HepG2 (cell line): ENCODE measurements around the gene CCR5AS.

ENCODE experiments used
- ATAC-seq: fragments of 200-7000 bp; cut with Tn5 transposase; 3 replicates; pipeline ENCODE4 v1.9.1; 2020; ENCODE audit warnings: mild to moderate bottlenecking, moderate library complexity
- BruUV-seq: library from RNA; stranded (reverse); fragments of 400-500 nt; replicated peaks from 2 replicates; lab custom pipeline; 2021; lab: Mats Ljungman, UMichigan
- CTCF ChIA-PET: fragments of 300-600 bp; formaldehyde crosslinking; extraction: SDS; loops from one replicate; lab custom pipeline; 2021; ENCODE audit warnings: low total read pairs, inconsistent platforms, low intra/inter-chr PET ratio; lab: Yijun Ruan, JAX
- POLR2A ChIA-PET: fragments of 350-600 bp; sonication (Branson Sonifier 250); formaldehyde crosslinking; loops from one replicate; lab custom pipeline; 2020; ENCODE audit warnings: antibody characterized with exemption, inconsistent platforms; lab: Yijun Ruan, JAX
- DNase-seq: peaks from one replicate; pipeline ENCODE4 v3.0.0-alpha.2; 2015; ENCODE audit warnings: low spot score
- FAIRE-seq: peaks from 3 replicates; lab custom pipeline; 2011; peaks lifted over from hg19 to GRCh38; lab: Jason Lieb, UNC
- H2AFZ ChIP-seq: one replicate; pipeline ENCODE4 v1.6.1; 2011; ENCODE audit warnings: low read length, inconsistent platforms
- H3K27ac ChIP-seq: fragments of 300-600 bp; 3 replicates; pipeline ENCODE4 v1.8.0; 2011; ENCODE audit warnings: mixed run types, mild to moderate bottlenecking, mixed read lengths, low read length, inconsistent platforms; ENCODE audit not compliant: insufficient read depth; ENCODE audit errors: extremely low read length
- H3K27me3 ChIP-seq, 2 experiments: fragments of 200-600 bp in 1 of 2; 2 replicates in 1 of 2; 3 replicates in 1 of 2; pipeline versions ENCODE4 v1.6.0 to v1.8.0; 2011; ENCODE audit warnings: low read length in 2 of 2, mild to moderate bottlenecking in 2 of 2, moderate library complexity in 2 of 2, inconsistent platforms in 1 of 2; ENCODE audit not compliant: insufficient read depth in 2 of 2, control insufficient read depth in 1 of 2
- H3K36me3 ChIP-seq, 2 experiments: fragments of 200-600 bp in 1 of 2; replicated peaks in 1 of 2; 2 replicates in 1 of 2; 3 replicates in 1 of 2; pipeline versions ENCODE4 v1.5.1 to v1.8.0; 2011; ENCODE audit warnings: low read length in 2 of 2, inconsistent platforms in 1 of 2; ENCODE audit not compliant: insufficient read depth in 2 of 2, control insufficient read depth in 1 of 2
- H3K4me1 ChIP-seq: 2 replicates; pipeline ENCODE4 v1.5.1; 2012; ENCODE audit warnings: low read length, inconsistent platforms; ENCODE audit not compliant: insufficient read depth
- H3K4me2 ChIP-seq: 2 replicates; pipeline ENCODE4 v1.6.0; 2011; ENCODE audit warnings: low read depth, low read length, inconsistent platforms
- H3K4me3 ChIP-seq, 3 experiments: fragments of 200-600 bp in 1 of 3; sonication (generic), shearing (Covaris generic) in 1 of 3; replicated peaks in 1 of 3; 2 replicates each; pipeline ENCODE4 v1.5.1; 2011 to 2016; ENCODE audit warnings: low read length in 3 of 3, inconsistent platforms in 2 of 3, low read depth in 2 of 3, mild to moderate bottlenecking in 2 of 3, control low read depth in 1 of 3, mixed read lengths in 1 of 3; ENCODE audit not compliant: insufficient read depth in 1 of 3
- H3K79me2 ChIP-seq: one replicate; pipeline ENCODE4 v1.6.1; 2011; ENCODE audit warnings: low read length, inconsistent platforms; ENCODE audit not compliant: insufficient read depth
- H3K9ac ChIP-seq: 2 replicates; pipeline ENCODE4 v1.6.0; 2011; ENCODE audit warnings: mild to moderate bottlenecking, low read depth, low read length, inconsistent platforms; ENCODE audit not compliant: insufficient read depth
- H3K9me3 ChIP-seq: 2 replicates; pipeline ENCODE4 v1.5.1; 2012; ENCODE audit warnings: mild to moderate bottlenecking, low read length
- H4K20me1 ChIP-seq: 2 replicates; pipeline ENCODE4 v1.6.0; 2011; ENCODE audit warnings: inconsistent platforms, mild to moderate bottlenecking, low read length, moderate library complexity; ENCODE audit not compliant: insufficient read depth
- HMG20A ChIP-seq: IDR thresholded peaks from 2 replicates; pipeline ENCODE4 v1.6.1; 2016; ENCODE audit warnings: borderline replicate concordance
- MBD4 ChIP-seq: IDR thresholded peaks from 2 replicates; pipeline ENCODE4 v1.6.1; 2012; ENCODE audit warnings: low read length, inconsistent platforms, borderline replicate concordance
- MBNL3 ChIP-seq: fragments of 250-450 bp; sonication (Bioruptor Pico); conservative IDR thresholded peaks from 2 replicates; pipeline ENCODE4 v1.8.0; 2022; ENCODE audit warnings: mild to moderate bottlenecking, inconsistent platforms
- PRPF4 ChIP-seq: fragments of 200-400 bp; formaldehyde crosslinking; IDR thresholded peaks from 2 replicates; pipeline ENCODE4 v1.6.1; 2016; ENCODE audit warnings: low read length, low read depth; ENCODE audit not compliant: poor library complexity, severe bottlenecking
- STAG1 ChIP-seq: sonication (generic); formaldehyde crosslinking; IDR thresholded peaks from 2 replicates; pipeline ENCODE4 v1.4.0; 2020; ENCODE audit warnings: missing genetic modification reagents
- ZBTB21 ChIP-seq: sonication (generic); formaldehyde crosslinking; IDR thresholded peaks from 2 replicates; pipeline ENCODE4 v1.4.0; 2020; ENCODE audit warnings: missing genetic modification reagents
- ZNF180 ChIP-seq: sonication (generic); formaldehyde crosslinking; IDR thresholded peaks from 2 replicates; pipeline ENCODE4 v1.4.0; 2020; ENCODE audit warnings: low read depth, missing genetic modification reagents, borderline replicate concordance
- ZNF30 ChIP-seq: sonication (generic); formaldehyde crosslinking; IDR thresholded peaks from 2 replicates; pipeline ENCODE4 v1.5.0; 2020; ENCODE audit warnings: mild to moderate bottlenecking, missing genetic modification reagents
- ZNF335 ChIP-seq: sonication (generic); formaldehyde crosslinking; IDR thresholded peaks from 2 replicates; pipeline ENCODE4 v1.4.0; 2020; ENCODE audit warnings: missing genetic modification reagents
- ZNF777 ChIP-seq: sonication (generic); formaldehyde crosslinking; IDR thresholded peaks from 2 replicates; pipeline ENCODE4 v1.4.0; 2020; ENCODE audit warnings: missing genetic modification reagents
- WGBS: methylation state at CpG from one replicate; pipeline ENCODE4 v1.1.6; 2017; ENCODE audit warnings: low lambda C conversion rate; 5-methylcytosine and 5-hydroxymethylcytosine counted together
- in situ Hi-C: cut with HindIII; loops from 2 replicates; pipeline ENCODE4 v1.10.0; 2017; ENCODE audit warnings: low pct_unique_long_range_greater_than_20kb; ENCODE audit not compliant: extremely low pct_ligation_motif_present
- intact Hi-C: fragments of 100-400 bp; cut with micrococcal nuclease; formaldehyde crosslinking; loops from one replicate; pipeline ENCODE4 v1.10.0; 2022; ENCODE audit not compliant: unreplicated experiment
- TF ChIP-seq, protein P1 (sequence below): sonication (generic); formaldehyde crosslinking; IDR thresholded peaks from 2 replicates; pipeline ENCODE4 v1.5.1; 2020; ENCODE audit warnings: missing genetic modification reagents, mild to moderate bottlenecking, borderline replicate concordance
- TF ChIP-seq, protein P2 (sequence below): IDR thresholded peaks from 2 replicates; pipeline ENCODE4 v1.6.1; 2016; ENCODE audit warnings: mild to moderate bottlenecking
- TF ChIP-seq, protein P3 (sequence below): sonication (generic); formaldehyde crosslinking; IDR thresholded peaks from 2 replicates; pipeline ENCODE4 v1.4.0; 2020; ENCODE audit warnings: missing genetic modification reagents, borderline replicate concordance
- TF ChIP-seq, protein P4 (sequence below): IDR thresholded peaks from 2 replicates; pipeline ENCODE4 v1.4.0; 2020; ENCODE audit warnings: mild to moderate bottlenecking, missing genetic modification reagents

Gene CCR5AS

DNA sequence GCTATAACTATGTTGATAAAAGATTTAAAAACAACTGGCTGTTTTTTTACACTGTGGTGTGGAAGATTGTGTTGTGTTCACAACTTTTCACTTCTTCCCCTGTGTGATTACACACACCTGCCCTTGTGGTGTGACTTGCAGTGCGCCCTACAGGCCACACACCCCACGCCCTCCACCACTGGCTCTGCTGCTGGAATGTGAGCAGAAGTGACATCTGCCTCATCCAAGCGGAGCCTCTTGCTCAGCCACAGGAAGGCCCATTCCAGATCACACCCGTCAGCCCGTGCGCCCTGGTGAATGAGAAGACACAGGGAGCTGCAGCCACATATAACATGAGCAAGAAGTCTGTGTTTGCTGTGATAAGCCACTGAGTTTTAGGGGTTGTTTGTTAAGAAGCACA, 46.0 kb downstream of the CCR5AS start:
- Histone ChIP-seq H3K36me3 (no peaks in the 10 kb centered on the region), H3K4me2 (no peak overlapping the region), H3K4me3 (no peak overlapping the region), H4K20me1 (no peaks in the 10 kb centered on the region), H3K27ac (no peak overlapping the region), H2AFZ (no peak overlapping the region), H3K4me1 (no peaks in the 10 kb centered on the region), H3K9ac (no peak overlapping the region), H3K9me3 (no peaks in the 10 kb centered on the region), H3K79me2 (no peaks in the 10 kb centered on the region), H3K27me3 (peaks cover 0 to 9% of the 10 kb centered on the region in 2 experiments; a peak in 2 of 5 replicates)
- ChIA-PET POLR2A (no interaction called here), CTCF (no interaction called here)
- BruUV-seq: no TSS peak
- in situ Hi-C loops: no loop called here
- DNase-seq (no peak), ATAC-seq (no peak), FAIRE-seq (no peak)
- TF ChIP-seq ZNF777: no peak
- TF ChIP-seq, protein P1, sequence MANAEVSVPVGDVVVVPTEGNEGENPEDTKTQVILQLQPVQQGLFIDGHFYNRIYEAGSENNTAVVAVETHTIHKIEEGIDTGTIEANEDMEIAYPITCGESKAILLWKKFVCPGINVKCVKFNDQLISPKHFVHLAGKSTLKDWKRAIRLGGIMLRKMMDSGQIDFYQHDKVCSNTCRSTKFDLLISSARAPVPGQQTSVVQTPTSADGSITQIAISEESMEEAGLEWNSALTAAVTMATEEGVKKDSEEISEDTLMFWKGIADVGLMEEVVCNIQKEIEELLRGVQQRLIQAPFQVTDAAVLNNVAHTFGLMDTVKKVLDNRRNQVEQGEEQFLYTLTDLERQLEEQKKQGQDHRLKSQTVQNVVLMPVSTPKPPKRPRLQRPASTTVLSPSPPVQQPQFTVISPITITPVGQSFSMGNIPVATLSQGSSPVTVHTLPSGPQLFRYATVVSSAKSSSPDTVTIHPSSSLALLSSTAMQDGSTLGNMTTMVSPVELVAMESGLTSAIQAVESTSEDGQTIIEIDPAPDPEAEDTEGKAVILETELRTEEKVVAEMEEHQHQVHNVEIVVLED: no peak
- no peak for TF ChIP-seq ZNF180 (CRISPR knock-in tag)
- no peak for TF ChIP-seq MBD4
- no peak for TF ChIP-seq HMG20A (CRISPR knock-in tag)
- TF ChIP-seq PRPF4: no peak
- TF ChIP-seq ZBTB21 (CRISPR knock-in tag): no peak
- no peak for TF ChIP-seq STAG1 (CRISPR knock-in tag)
- TF ChIP-seq, protein P2, sequence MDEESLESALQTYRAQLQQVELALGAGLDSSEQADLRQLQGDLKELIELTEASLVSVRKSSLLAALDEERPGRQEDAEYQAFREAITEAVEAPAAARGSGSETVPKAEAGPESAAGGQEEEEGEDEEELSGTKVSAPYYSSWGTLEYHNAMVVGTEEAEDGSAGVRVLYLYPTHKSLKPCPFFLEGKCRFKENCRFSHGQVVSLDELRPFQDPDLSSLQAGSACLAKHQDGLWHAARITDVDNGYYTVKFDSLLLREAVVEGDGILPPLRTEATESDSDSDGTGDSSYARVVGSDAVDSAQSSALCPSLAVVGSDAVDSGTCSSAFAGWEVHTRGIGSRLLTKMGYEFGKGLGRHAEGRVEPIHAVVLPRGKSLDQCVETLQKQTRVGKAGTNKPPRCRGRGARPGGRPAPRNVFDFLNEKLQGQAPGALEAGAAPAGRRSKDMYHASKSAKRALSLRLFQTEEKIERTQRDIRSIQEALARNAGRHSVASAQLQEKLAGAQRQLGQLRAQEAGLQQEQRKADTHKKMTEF (CRISPR knock-in tag): no peak
- TF ChIP-seq ZNF335 (CRISPR knock-in tag): no peak
- TF ChIP-seq, protein P3, sequence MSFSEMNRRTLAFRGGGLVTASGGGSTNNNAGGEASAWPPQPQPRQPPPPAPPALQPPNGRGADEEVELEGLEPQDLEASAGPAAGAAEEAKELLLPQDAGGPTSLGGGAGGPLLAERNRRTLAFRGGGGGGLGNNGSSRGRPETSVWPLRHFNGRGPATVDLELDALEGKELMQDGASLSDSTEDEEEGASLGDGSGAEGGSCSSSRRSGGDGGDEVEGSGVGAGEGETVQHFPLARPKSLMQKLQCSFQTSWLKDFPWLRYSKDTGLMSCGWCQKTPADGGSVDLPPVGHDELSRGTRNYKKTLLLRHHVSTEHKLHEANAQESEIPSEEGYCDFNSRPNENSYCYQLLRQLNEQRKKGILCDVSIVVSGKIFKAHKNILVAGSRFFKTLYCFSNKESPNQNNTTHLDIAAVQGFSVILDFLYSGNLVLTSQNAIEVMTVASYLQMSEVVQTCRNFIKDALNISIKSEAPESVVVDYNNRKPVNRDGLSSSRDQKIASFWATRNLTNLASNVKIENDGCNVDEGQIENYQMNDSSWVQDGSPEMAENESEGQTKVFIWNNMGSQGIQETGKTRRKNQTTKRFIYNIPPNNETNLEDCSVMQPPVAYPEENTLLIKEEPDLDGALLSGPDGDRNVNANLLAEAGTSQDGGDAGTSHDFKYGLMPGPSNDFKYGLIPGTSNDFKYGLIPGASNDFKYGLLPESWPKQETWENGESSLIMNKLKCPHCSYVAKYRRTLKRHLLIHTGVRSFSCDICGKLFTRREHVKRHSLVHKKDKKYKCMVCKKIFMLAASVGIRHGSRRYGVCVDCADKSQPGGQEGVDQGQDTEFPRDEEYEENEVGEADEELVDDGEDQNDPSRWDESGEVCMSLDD (CRISPR knock-in tag): no peak
- TF ChIP-seq MBNL3 (CRISPR knock-in tag): no peak
- TF ChIP-seq, protein P4, sequence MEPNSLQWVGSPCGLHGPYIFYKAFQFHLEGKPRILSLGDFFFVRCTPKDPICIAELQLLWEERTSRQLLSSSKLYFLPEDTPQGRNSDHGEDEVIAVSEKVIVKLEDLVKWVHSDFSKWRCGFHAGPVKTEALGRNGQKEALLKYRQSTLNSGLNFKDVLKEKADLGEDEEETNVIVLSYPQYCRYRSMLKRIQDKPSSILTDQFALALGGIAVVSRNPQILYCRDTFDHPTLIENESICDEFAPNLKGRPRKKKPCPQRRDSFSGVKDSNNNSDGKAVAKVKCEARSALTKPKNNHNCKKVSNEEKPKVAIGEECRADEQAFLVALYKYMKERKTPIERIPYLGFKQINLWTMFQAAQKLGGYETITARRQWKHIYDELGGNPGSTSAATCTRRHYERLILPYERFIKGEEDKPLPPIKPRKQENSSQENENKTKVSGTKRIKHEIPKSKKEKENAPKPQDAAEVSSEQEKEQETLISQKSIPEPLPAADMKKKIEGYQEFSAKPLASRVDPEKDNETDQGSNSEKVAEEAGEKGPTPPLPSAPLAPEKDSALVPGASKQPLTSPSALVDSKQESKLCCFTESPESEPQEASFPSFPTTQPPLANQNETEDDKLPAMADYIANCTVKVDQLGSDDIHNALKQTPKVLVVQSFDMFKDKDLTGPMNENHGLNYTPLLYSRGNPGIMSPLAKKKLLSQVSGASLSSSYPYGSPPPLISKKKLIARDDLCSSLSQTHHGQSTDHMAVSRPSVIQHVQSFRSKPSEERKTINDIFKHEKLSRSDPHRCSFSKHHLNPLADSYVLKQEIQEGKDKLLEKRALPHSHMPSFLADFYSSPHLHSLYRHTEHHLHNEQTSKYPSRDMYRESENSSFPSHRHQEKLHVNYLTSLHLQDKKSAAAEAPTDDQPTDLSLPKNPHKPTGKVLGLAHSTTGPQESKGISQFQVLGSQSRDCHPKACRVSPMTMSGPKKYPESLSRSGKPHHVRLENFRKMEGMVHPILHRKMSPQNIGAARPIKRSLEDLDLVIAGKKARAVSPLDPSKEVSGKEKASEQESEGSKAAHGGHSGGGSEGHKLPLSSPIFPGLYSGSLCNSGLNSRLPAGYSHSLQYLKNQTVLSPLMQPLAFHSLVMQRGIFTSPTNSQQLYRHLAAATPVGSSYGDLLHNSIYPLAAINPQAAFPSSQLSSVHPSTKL: no peak
- TF ChIP-seq ZNF30 (CRISPR knock-in tag): no peak
- 0% methylated on average over 2 of the region's 6 CpGs for WGBS
- intact Hi-C loops: no loop called here
